ENCODE measurements around the gene SUFU.
"Not testable (repeated sequence)": the region's sequence is repeated elsewhere in the genome, so short reads cannot be mapped to it uniquely, and the experiment has no call there.

Gene SUFU

DNA sequence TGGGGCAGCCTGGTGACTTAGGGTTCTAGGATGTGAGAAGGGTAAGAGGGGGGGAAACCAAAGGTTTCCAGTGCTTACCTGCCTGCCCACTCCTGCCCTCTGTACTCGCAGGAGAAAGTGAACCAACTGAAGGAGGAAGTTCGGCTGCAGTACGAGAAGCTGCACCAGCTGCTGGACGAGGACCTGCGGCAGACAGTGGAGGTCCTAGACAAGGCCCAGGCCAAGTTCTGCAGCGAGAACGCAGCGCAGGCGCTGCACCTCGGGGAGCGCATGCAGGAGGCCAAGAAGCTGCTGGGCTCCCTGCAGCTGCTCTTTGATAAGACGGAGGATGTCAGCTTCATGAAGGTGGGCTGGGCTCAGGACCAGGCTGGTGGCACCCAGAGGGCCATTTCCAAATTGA, 151.2 kb downstream of the SUFU start:
- DNase-seq, result no peak

DNA sequence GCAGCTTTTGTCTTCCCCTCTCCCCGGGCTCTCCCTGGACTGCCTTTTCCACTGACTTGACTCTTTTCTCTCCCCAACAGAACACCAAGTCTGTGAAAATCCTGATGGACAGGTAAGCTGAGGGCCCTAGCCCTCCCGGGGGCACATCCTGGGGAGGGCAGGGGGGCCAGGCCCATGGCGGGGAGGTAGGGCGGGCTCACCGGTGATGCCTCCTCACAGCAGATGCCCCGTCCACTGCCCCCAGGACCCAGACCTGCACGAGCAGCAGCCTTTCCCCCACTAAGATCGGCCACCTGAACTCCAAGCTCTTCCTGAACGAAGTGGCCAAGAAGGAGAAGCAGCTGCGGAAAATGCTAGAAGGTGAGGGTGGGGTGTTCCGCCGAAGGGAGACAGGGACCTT, 152.3 kb downstream of the SUFU start:
- no peak for DNase-seq

DNA sequence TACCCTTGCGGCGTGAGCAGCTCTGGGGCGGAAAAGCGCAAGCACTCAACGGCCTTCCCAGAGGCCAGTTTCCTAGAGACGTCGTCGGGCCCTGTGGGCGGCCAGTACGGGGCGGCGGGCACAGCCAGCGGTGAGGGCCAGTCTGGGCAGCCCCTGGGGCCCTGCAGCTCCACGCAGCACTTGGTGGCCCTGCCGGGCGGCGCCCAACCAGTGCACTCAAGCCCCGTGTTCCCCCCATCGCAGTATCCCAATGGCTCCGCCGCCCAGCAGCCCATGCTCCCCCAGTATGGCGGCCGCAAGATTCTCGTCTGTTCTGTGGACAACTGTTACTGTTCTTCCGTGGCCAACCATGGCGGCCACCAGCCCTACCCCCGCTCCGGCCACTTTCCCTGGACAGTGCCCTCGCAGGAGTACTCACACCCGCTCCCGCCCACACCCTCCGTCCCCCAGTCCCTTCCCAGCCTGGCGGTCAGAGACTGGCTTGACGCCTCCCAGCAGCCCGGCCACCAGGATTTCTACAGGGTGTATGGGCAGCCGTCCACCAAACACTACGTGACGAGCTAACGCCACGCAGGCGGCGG, 153.1 kb downstream of the SUFU start:
- no peak for DNase-seq

DNA sequence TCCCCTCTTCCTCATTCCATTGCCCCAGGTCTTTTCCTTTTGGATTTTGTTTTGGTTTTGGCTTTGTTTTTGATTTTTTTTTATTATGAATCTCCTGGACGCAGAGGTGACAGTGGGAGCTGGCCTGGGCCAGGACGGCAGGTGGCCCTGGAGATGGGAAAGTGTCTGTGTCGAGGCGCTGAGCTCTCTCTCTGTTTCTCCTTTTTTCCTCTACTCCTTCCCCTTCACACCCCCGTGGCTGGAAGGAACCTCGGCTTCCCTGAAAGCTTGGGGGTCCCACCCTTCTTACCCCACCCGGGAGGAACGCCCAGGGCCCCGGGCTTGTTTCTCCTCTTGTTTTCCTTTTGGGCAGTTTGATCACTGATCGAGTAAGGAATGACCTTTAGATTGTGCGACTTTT, 153.7 kb downstream of the SUFU start:
- DNase-seq, result no peak

DNA sequence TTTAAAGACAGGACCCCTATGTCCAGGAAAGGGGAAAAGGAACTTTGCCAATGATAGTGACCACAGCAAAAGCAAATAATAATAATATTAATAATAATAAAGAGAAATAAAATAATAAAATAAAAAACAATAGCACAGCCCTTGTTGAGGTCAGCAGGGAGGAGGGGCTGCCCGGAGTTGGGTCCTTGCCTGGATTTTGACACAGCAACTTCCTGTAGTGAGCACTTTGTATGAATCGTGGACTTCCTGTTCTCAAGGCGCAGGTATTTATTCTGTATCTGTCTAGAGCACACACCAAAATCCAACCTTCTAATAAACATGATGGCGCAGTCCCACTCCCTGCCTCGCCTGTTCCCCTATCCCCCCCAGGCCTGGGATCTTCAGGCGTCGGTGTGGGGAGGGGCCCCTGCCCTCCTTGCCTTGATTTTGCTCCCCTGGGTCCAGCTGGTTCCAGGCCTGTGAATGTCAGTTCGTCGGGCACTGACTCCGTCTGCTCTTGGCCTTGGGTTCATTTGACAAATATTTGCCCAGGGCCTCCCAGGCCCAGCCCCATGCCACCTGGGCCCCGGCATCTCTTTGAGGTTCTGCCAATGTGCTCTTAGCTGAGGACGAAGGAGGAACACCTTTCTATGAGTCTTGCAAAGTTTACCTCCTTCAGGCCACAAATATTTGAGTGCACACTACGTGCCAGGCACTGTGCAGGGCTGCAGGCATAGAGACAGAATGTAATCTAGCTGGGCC, 154.4 kb downstream of the SUFU start:
- DNase-seq, result no peak

DNA sequence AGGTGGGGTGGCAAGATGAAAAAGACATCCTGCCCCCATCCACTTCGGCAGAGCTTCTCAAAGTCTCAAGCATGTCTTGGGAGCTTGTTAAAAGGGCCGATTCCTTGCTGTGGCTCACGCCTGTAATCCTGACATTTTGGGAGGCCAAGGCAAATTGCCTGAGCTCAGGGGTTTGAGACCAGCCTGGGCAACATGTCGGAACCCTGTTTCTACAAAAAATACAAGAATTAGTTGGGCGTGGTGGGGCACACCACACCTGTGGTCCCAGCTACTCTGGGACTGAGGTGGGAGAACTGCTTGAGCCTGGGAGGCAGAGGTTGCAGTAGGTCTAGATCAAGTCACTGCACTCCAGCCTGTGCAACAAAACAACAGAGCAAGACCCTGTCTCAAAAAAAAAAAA, 155.0 kb downstream of the SUFU start:
- no peak for DNase-seq

DNA sequence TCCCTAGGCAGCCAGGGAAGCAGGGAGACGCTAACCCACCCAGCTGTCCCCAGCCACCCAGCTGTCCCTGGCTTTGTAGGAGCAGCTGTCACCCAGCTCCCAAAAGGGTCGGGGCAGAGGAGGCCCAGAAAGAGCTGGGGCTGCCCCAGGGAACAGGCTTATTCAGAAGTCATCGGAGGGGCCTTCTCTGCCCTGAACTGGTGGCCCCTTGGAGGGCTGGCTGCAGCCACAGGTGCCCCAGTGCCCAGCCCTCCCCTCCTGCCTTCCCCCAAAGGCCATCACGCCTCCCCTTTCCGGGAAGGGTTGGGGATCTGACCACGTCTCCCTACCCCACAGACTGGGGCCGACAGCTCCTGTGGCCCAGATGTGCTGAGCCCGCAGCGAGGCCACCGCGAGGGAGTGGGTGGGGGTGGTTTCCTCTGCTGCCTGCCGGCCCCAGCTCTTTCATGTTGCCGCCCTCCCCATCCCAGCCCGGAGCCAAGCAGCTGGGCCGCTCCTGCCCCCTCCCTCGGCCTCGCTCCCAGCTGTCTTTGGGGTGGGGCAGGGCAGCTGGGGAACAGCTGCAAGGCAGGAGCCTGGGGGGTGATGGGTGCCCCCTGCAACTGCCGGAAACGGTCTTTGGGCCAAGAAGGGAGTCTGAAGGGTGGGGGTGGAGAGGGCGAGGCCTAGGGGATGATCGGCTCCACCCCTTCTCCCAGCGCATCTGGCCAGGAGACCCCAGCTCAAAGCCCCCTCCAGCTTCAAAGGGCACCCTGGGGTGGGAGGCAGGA, 157.3 kb downstream of the SUFU start:
- DNase-seq, result no peak

DNA sequence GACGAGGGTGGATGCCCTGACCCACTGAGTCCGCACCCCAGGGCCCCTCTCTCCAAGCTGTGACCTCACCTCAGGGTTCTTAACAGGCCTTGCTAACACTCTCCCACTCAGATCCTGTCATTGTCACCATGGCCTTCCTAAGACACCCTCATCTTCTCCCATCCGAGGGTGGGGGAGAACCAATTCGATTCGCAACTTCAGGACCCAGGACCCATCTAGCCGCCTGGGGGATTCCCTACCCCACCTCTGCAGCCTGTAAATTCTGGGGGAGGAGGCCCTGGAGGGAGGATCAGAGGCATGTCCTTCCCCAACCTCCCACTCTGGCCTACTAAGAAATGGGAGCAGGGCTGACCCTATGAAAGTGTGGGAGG, 157.9 kb downstream of the SUFU start:
- no peak for DNase-seq

DNA sequence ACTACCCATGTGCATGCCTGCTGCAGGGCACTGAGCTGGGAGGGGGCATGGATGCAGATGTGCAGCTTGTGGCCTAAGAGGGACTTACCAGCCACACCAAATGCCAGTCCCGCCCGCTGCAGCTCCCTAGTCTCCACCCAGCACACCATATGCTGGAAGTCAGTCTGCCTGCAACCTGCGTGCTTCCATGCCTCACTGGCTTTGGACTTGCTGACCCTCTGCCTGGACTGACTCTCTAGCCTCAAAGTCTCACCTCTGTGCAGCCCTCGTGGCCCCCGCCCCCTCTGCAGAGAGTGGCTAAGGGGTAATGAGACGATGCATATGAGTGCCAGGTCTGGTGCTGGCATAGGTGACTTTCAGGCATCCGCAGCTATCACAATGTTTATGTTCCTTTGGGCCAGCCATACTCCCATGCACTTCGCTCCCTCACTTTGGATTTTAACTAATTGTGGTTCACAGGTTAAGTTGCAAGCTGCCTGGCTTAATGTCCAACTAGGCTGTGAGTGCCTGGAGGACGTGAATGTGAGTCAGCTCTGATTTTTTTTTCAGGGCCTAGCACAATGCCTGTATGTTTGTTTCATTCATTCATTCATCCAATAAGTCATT, 162.2 kb downstream of the SUFU start:
- DNase-seq, result no peak

DNA sequence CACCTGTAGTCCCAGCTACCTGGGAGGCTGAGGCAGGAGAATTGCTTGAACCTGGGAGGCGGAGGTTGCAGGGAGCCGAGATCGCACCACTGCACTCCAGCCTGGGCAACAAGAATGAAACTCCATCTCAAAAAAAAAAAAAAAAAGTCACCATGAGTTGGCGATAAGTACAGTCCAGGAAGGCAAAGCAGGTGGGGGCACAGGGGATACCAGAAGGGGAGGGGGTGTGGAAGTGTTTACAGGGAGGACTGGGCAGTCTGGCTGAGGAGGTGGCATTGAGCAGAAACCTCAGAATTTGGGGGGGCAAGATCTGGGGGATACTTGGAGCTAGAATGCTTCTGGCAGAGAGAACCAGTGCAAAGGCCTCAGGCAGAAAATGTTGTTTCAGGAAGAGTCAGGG, 163.6 kb downstream of the SUFU start:
- DNase-seq, result not testable (repeated sequence)

DNA sequence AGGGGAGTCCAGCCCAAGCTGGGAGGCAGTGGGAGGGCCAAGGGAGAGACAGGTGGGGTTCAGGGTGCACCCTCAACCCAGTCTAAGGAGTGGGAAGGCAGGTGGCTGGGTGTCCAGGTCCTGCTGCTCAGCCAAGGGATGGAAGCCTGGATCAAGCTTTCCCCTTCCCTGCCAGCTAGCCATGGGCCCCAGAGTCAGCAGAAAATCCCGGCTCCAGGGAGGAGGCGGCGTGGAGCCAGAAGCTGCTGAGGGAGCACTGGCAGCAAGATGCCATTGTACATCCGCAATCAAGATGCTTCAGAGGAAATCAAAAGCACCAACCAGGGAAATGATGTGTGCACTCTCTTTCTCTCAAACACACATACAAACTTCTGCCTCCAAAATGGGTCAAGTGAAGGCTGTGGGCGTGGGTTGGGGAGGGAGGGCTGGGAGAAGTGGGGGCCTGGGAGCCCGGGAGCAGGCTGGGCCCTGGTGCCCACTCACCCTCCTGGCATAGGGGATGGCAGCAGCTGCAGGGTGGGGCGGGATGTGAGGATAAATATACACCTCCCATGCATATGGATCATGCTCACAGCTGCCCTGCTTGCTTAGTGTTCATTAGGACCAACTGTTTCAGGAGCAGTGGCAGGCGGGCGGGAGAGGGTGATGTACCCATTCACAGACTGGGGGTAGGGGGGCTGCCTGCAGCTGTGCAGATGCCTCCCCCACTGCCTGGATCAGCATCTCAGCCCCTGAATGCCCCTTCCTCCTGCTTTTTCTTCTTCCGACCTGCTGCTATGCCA, 164.7 kb downstream of the SUFU start:
- no peak for DNase-seq

DNA sequence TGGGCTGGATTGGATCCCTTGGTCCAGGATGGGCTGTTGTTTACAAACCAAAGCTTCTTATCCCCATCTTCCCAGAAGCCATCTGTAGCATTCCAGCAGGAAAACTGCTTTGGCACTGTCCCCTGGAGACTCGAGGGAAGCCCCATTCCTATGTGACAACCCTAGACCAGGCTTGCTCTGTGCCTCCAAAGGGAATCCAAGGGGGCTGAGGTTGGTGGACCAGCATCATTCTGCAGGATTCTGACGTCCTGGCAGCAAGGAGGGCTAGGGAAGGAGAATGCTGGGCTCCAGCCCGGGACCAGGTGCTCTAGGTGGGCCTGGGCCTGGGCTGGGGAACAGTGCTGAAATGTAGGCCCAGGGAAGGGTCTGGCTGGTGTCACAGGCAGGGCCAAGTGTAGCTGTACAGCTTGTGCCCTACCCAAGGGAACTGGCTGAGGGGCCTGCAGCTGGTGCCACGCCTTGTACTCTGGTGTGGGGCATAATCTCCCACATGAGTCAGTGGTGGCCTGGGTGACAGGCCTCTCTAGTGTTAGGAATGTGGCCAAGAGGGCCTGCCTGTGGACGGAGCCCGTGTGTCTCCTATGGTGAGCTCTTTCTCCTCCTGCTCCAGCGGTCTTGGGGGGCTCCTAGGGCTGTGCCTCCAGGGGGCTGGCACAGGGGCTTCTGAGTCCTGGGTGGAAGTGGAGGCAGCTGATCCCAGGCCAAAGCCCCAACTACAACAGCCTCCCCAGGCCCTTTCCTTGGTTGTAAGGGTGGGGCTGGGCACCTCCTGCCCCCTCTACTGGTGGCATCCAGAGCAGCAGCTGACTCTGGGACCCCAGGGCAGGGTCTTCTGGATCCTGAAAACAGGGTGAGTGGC, 165.7 kb downstream of the SUFU start:
- DNase-seq, result no peak

DNA sequence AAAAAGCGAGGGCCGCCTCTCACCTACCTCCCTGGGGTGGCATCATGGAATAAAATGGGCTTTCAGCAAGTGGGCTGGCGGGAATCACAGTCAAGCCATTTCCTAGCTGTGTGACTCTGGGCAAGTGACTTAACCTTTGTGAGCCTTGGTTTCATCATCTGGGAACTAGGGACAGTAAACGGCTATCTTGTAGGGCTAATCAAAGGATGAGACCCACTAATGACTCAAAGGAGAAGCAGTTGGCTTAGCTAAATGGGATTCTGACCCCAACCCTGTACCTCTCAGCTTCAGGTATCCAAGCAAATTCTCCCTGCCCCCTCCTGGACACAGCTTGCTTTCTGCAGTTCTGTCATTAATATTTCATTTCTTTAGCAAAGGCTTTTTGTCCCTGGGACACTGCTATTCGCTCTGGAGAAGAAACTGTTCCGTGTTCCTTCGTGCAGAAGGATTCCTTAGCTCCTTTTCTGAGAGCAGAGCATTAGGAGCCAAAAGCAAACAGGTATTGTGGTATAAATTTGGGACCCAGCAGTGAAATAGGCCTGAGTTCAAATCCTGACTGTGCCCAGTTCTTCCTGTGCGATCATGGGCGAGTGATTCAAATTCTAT, 166.4 kb downstream of the SUFU start:
- DNase-seq, result no peak

DNA sequence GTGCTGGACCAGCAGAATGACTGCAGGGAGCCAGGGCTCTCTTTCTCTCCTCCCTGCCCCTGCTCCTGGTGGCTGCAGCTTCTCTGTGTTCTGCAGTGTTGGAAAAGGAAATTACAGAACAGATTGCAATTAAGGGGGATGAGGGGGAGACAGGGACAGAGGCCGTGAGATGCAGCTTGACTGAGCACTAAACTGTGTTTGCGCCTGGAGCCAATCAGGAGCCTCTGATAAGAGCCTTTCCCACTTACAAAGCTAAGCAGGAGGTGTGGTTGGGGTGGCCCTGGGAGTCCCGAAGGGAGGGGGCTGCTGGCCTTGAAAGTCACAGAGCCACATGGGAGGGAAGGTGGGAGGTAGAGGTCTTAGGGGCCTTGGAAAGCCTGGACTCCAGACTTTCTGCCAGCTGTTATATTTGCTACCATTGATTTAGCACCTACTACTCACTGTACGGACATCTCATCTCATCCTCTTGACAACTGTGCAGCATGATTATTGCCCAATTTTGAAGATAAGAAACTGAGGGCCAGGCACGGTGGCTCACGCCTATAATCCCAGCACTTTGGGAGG, 167.2 kb downstream of the SUFU start:
- DNase-seq, result no peak

DNA sequence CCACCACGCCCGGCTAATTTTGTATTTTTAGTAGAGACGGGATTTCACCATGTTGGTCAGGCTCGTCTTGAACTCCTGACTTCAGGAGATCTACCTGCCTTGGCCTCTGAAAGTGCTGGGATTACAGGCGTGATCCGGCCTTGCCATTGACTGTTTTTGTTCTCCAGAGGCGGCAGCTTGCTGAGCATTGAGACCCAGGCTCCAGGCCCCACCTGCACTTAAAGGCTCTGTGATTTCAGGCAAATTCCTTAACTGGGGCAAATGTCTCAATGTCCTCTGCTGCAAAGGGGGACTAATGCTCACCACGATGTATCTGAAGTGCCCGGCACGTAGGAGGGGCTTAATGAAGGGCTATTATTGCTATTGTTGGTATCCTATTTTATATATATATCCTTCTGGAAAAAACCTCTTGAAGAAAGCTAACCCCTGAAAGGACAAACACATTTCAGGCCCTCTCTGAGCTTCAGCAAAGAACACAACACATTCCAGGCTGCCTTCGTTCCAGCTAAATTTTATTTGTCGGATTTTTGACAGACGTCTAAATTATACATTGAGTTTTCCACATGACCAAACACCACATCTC, 169.6 kb downstream of the SUFU start:
- DNase-seq, result no peak

DNA sequence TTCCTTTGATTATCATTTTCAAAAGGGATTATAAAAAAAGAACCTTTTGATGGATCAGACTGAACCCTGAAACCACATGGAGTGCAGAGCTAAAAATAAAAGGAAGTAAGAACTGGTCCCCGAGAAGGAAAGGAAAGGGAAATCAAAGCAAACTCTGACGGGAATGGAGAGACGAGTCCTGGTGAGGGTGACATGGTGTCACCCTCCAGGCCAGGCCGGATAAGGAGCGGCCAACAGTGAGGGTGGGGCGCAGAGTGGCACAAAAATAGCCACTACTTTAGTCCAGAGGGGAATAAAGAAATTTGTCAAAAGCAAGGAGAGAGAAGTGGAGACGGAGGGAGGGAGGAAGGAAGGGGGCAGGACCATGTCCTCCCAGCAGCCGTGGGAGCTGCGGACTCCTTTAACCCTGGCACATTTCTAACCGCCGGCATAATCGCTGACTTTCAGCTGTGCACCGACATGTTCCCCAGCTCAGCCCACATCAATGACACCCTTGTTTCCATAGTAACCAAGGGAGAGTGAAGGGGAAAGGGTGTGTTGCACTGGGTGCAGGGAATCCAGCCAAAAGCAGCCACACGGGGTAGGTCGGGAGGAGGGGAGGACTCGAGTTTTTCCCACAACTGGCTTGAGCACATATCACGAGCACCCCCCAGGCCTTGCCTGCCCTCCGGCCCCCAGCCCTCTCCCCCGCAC, 170.2 kb downstream of the SUFU start:
- peak; percentile 24 for DNase-seq

DNA sequence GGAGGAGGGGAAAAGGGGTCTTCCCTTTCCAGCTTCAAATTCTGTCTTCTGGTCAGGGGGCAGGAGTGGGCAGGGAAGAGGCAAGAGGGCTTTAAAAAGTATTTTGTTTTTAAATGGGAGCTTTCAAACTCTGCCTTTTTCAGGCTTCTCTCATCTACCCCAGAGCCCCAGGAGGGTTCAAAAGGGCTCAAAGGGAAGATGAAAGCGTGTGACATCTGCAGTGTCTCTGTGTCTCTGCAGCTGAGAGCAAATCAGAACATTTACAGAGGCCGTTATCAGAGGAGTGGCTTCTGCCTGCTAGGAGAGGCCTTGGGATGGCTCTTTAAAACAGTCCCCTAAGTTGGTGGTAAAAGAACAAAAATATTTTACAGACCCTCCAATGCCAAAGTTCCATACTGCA, 170.8 kb downstream of the SUFU start:
- DNase-seq, result no peak

DNA sequence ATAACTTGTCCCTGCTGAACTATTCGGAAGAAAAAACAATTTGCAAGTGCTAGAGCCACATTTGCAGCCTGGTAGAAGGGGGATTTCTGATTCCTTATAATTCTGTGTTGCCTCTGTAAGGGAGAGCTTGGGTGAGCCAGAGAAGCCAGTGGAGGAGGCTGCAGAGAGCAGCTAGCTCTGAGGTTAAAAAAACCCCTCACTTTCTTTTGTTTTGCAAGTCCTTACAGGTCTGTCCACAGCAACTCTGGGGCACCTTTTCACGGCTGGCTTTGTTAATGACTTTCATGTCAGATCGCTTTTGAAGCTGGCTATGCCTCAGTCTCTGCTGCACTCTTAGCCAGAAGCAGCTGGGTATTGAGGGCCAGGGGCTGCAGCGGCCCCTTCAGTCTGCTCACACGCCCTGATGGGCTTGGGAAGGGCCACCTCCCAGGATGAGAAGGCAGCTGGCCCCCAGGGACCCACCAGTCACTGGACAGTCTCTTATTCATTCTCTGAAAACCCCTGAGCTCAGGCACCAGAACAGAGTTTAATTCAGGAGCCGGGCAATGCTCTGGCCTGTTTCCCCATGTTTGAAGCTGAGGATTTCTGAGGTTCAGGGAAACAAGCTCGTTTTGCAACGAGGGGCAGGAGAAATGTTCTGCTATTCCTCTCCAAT, 171.4 kb downstream of the SUFU start:
- no peak for DNase-seq

DNA sequence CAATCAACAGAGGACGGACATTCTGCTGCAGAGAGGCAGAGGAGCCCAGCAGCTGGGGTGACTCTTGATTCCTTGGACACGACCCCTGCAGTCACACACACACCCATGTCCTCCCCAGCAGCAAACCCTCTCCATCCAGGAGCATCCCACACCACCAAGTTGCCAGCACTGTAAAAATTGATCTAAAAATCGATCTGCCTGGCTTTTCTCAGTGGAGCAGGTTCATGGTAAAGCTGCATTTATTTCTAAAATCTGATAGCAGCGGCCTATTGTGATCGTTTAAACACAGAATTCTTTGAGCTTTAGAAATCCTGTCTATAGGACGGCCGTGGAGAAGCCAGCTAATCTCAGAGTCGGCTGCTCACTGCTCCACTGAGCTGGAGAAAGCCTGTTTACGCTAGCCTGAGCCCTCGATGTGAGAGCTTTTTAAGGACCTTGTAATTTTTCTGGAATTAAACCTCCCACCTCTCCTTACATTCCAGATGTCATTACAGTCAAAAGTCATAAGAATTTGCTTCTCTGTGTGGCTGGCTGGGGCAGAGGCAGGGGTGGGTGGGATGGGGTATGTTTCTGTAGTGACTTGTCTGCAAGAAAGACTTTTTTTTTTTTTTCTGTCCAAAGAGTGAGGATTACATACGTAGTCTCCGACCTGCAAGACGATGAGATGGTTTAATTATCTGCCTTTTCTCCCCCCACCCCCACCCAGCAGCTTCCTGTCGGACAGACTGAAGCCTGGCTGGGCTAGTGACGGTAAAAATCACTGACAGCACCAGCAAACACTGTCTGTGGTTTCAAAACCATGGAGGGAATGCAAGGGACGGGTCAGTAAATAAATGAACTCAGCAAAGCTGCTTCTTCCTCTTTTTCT, 172.1 kb downstream of the SUFU start:
- no peak for DNase-seq
